OCI-LY3 (cell line): Measurements from ENCODE around the gene PEDS1.

Experiments used
- H2AFZ ChIP-seq: fragments of 200-600, 300-600 bp; shearing (Covaris generic); 2 replicates; pipeline ENCODE4 v1.6.0; 2014; ENCODE audit warnings: antibody characterized with exemption, low read depth, low read length
- H3K27ac ChIP-seq: fragments of 200-600, 300-600 bp; sonication (generic); 2 replicates; pipeline ENCODE4 v1.5.1; 2014; ENCODE audit warnings: mild to moderate bottlenecking, low read length, moderate library complexity, mixed read lengths
- H3K27me3 ChIP-seq: fragments of 200-600, 300-600 bp; sonication (generic); 2 replicates; pipeline ENCODE4 v1.6.1; 2014; ENCODE audit warnings: low read depth, low read length, mixed read lengths
- H3K36me3 ChIP-seq: fragments of 200-600, 300-600 bp; sonication (generic); replicated peaks from 2 replicates; pipeline ENCODE3; 2014; ENCODE audit warnings: low read depth, low read length, mixed read lengths
- H3K4me1 ChIP-seq: fragments of 300-600, 200-600 bp; sonication (generic); 2 replicates; pipeline ENCODE4 v1.6.1; 2014; ENCODE audit warnings: low read length, mixed read lengths
- H3K4me2 ChIP-seq: fragments of 200-600, 300-600 bp; sonication (generic); 2 replicates; pipeline ENCODE4 v1.6.1; 2014; ENCODE audit warnings: low read length, mixed read lengths
- H3K4me3 ChIP-seq: fragments of 300-600, 200-600 bp; sonication (generic); 2 replicates; pipeline ENCODE4 v1.5.1; 2014; ENCODE audit warnings: antibody characterized with exemption, mild to moderate bottlenecking, low read length, moderate library complexity
- H3K79me2 ChIP-seq: fragments of 300-600, 200-600 bp; shearing (Covaris generic); 2 replicates; pipeline ENCODE4 v1.6.1; 2014; ENCODE audit warnings: mild to moderate bottlenecking, low read length, mixed read lengths
- H3K9ac ChIP-seq: fragments of 300-600, 200-600 bp; shearing (Covaris generic); 2 replicates; pipeline ENCODE4 v1.6.0; 2014; ENCODE audit warnings: mild to moderate bottlenecking, low read length, moderate library complexity
- H3K9me3 ChIP-seq: fragments of 200-600, 300-600 bp; shearing (Covaris generic); 2 replicates; pipeline ENCODE4 v1.6.1; 2014; ENCODE audit warnings: low read length, mixed read lengths; ENCODE audit not compliant: insufficient read depth
- H4K20me1 ChIP-seq: fragments of 200-600, 300-600 bp; sonication (generic); 2 replicates; pipeline ENCODE4 v1.6.1; 2016; ENCODE audit warnings: low read length, mixed read lengths; ENCODE audit not compliant: insufficient read depth
- EZH2phosphoT487 ChIP-seq: fragments of 200-600 bp; shearing (Covaris generic); IDR thresholded peaks from 2 replicates; pipeline ENCODE4 v1.6.1; 2018; ENCODE audit warnings: antibody characterized with exemption, mixed run types, low read depth
- TF ChIP-seq, protein P1 (sequence below): fragments of 200-600, 300-600 bp; sonication (generic); IDR thresholded peaks from 2 replicates; pipeline ENCODE4 v1.5.1; 2014; ENCODE audit warnings: antibody characterized with exemption, low read length, low read depth

The PEDS1 gene

DNA sequence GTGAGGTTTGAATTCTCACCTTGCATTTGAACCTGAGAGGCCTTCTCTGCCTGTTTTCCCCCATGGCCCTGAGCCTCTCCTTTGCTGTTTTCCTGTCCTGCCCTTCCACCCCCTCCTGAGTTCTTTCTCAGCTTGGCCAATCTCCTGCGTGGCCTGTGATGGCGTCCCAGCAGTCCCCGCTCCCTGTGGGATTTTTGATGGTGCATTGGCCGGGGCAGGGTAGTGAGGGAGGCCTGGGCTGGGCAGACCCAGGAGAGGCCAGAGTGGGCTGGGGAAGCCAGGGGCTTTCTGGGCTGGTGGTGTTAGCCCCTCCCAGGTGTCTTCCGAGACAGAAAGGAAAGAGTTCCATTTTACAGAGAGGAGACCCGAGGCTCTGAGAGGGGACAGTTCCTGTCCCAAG, 43.4 kb upstream of the PEDS1 start:
- Histone ChIP-seq H3K9me3 (no peaks in the 10 kb centered on the region), H3K9ac (no peak overlapping the region), H3K4me1 (peaks cover 10% of the 10 kb centered on the region), H3K27ac (no peak overlapping the region), H3K79me2 (peaks cover 28% of the 10 kb centered on the region), H2AFZ (no peak overlapping the region), H3K4me3 (no peak overlapping the region), H3K27me3 (no peaks in the 10 kb centered on the region), H3K36me3 (peaks cover 22% of the 10 kb centered on the region), H3K4me2 (no peak overlapping the region), H4K20me1 (peaks cover 20% of the 10 kb centered on the region)
- TF ChIP-seq, protein P1, sequence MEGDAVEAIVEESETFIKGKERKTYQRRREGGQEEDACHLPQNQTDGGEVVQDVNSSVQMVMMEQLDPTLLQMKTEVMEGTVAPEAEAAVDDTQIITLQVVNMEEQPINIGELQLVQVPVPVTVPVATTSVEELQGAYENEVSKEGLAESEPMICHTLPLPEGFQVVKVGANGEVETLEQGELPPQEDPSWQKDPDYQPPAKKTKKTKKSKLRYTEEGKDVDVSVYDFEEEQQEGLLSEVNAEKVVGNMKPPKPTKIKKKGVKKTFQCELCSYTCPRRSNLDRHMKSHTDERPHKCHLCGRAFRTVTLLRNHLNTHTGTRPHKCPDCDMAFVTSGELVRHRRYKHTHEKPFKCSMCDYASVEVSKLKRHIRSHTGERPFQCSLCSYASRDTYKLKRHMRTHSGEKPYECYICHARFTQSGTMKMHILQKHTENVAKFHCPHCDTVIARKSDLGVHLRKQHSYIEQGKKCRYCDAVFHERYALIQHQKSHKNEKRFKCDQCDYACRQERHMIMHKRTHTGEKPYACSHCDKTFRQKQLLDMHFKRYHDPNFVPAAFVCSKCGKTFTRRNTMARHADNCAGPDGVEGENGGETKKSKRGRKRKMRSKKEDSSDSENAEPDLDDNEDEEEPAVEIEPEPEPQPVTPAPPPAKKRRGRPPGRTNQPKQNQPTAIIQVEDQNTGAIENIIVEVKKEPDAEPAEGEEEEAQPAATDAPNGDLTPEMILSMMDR, result no peak
- TF ChIP-seq EZH2phosphoT487, result no peak

DNA sequence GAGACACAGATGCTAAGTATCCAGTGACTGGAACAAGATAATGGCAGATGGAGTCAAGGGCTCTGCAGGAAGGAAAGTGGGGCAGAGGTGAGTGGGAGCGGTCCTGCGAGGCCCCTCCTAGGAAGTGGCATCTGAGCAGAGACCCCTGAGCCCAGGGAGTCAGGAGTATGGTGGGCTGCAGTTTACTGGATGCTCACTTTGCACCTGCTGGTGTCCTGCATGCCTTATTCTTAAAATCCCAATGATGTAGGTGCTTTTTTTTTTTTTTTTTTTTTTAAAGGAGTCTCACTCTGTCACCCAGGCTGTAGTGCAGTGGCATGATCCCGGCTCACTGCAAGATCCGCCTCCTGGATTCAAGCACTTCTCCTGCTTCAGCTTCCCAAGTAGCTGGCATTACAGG, 42.7 kb upstream of the PEDS1 start:
- H3K79me2 ChIP-seq, result peaks cover 32% of the 10 kb centered on the region

DNA sequence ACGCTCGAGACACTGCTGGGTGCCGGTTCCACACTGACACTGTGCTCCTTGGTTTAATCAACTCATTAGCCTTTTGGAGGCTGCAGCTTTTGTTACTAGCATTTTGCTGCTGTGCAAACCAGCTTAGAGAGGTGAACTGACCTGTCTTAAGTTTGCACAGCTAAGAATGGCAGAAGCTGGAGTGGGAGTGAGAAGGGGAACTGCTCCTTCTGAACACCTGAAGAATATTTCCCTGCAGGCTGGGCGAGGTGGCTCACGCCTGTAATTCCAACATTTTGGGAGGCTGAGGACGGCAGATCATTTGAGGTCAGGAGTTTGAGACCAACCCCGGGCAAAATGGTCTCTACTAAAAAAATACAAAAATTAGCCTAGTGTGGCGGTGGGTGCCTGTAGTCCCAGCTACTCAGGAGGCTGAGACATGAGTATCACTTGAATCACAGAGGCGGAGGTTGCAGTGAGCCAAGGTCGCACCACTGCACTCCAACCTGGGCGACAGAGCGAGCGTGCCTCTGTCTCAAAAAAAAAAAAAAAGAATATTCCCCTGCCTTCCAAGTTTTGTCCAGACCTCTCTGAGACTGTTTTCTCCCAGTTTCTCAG, 42.1 kb upstream of the PEDS1 start:
- Histone ChIP-seq H3K36me3 (peaks cover 22% of the 10 kb centered on the region), H3K27me3 (no peaks in the 10 kb centered on the region), H3K4me1 (peaks cover 10% of the 10 kb centered on the region), H3K9me3 (no peaks in the 10 kb centered on the region), H4K20me1 (peaks cover 20% of the 10 kb centered on the region), H3K9ac (no peak overlapping the region), H3K4me3 (no peak overlapping the region), H2AFZ (no peak overlapping the region), H3K27ac (no peak overlapping the region), H3K4me2 (no peak overlapping the region), H3K79me2 (peaks cover 32% of the 10 kb centered on the region)
- TF ChIP-seq, protein P1, result no peak
- TF ChIP-seq EZH2phosphoT487, result no peak

More for the DNA sequence above, 42.7 kb upstream of the PEDS1 start:
- no peak overlapping the region for H3K4me2 ChIP-seq
- no peaks in the 10 kb centered on the region for H3K9me3 ChIP-seq
- H3K4me1 ChIP-seq, result peaks cover 10% of the 10 kb centered on the region
- no peak overlapping the region for H3K9ac ChIP-seq
- no peaks in the 10 kb centered on the region for H3K27me3 ChIP-seq
- no peak overlapping the region for H3K4me3 ChIP-seq
- peaks cover 22% of the 10 kb centered on the region for H3K36me3 ChIP-seq
- TF ChIP-seq, protein P1, result no peak
- no peak for TF ChIP-seq EZH2phosphoT487
- H2AFZ ChIP-seq, result no peak overlapping the region
- H3K27ac ChIP-seq, result no peak overlapping the region
- peaks cover 20% of the 10 kb centered on the region for H4K20me1 ChIP-seq

DNA sequence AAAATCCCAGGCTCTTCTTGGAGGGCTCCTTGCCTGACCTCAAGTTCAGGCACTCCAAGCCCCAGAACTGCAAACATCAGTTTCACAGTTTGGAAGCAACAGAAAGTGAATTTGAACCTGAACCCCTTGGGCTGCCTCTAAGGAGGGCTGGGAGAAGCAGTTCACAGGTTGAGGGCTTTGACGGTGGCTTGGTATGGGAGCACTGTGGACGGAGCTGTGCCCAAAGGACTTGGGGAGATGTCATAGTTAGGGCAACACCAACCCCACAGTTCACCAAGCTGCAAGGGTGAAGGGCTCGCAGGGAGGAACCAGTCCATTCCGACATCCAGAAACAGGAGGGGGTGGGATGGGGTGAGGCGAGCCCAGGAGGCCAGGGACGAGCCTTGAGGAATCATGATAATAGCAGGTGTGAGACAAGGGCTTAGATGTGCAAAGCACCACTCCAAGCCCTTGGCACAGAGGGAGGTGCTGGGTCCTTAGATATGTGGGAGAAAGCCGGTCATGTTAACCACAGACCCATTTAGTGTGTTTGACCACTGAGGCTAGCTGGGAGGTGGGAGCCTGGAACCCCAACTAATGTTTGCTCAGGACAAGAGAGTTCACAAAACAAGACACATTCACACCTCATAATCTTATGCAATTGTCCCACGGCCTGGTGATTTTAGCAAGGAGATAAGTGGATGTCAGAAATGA, 41.5 kb upstream of the PEDS1 start:
- peaks cover 32% of the 10 kb centered on the region for H3K79me2 ChIP-seq
- H3K36me3 ChIP-seq, result peaks cover 22% of the 10 kb centered on the region
- H2AFZ ChIP-seq, result no peak overlapping the region
- H3K4me1 ChIP-seq, result peaks cover 10% of the 10 kb centered on the region
- peaks cover 20% of the 10 kb centered on the region for H4K20me1 ChIP-seq
- TF ChIP-seq EZH2phosphoT487, result no peak
- TF ChIP-seq, protein P1, result no peak
- H3K9me3 ChIP-seq, result no peaks in the 10 kb centered on the region
- H3K9ac ChIP-seq, result no peak overlapping the region
- H3K27me3 ChIP-seq, result no peaks in the 10 kb centered on the region
- no peak overlapping the region for H3K27ac ChIP-seq
- no peak overlapping the region for H3K4me3 ChIP-seq
- no peak overlapping the region for H3K4me2 ChIP-seq
